ENCODE measurements around the gene KLF5.

GRCh38 chr13:73061876-73062275, 3.1 kb downstream of the KLF5 start:
- TF ChIP-seq CTCF (IDR thresholded peaks at IDR 0.05; ENCODE audit: insufficient read depth, low read length, poor library complexity, severe bottlenecking) (no peak), EZH2phosphoT487 (conservative IDR thresholded peaks at IDR 0.05; ENCODE audit: low read length) (no peak)
